ENCODE measurements around the gene LRP6.

DNA sequence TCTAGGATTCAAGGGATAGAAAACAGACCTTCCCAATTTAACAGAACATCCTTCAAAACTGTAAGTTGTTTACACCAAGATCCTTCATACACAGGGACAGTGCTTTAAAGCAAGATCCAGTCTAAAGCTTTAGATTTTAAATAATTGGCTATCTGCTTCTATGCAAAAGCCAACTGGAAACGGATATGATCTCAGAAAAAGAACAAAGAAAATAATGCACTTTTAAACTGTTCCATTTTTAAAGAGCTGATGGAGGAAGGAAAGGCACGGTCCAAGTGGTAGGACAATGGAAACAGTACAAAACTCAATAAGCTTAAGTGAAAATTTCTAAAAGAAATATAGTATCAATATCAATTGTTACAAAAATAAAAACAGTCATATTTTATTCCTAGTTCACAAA lies 27.7 kb downstream of the LRP6 start:
- TF ChIP-seq, protein P1, sequence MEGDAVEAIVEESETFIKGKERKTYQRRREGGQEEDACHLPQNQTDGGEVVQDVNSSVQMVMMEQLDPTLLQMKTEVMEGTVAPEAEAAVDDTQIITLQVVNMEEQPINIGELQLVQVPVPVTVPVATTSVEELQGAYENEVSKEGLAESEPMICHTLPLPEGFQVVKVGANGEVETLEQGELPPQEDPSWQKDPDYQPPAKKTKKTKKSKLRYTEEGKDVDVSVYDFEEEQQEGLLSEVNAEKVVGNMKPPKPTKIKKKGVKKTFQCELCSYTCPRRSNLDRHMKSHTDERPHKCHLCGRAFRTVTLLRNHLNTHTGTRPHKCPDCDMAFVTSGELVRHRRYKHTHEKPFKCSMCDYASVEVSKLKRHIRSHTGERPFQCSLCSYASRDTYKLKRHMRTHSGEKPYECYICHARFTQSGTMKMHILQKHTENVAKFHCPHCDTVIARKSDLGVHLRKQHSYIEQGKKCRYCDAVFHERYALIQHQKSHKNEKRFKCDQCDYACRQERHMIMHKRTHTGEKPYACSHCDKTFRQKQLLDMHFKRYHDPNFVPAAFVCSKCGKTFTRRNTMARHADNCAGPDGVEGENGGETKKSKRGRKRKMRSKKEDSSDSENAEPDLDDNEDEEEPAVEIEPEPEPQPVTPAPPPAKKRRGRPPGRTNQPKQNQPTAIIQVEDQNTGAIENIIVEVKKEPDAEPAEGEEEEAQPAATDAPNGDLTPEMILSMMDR (conservative IDR thresholded peaks at IDR 0.05; ENCODE audit: low read depth in 2 of 2), result no peak
- TF ChIP-seq ZNF462 (CRISPR knock-in tag; IDR thresholded peaks at IDR 0.05) (no peak), JUNB (IDR thresholded peaks at IDR 0.05; ENCODE audit: unreplicated experiment) (no peak), POLR2AphosphoS5 (IDR thresholded peaks at IDR 0.05; ENCODE audit: low read depth) (no peak), EZH2phosphoT487 (IDR thresholded peaks at IDR 0.05; ENCODE audit: unreplicated experiment) (no peak)
